IgD-negative memory B cell (primary cell): Measurements from ENCODE around the gene ARAF. TPM values are rescaled to one million over a fixed set of nuclear protein-coding genes. Genes with fewer than 3 reads are reported as not detected.
"Not testable (repeated sequence)": the region's sequence is repeated elsewhere in the genome, so short reads cannot be mapped to it uniquely, and the experiment has no call there.

ENCODE experiments used
- H3K27ac Mint-ChIP-seq, 3 donors: one replicate each; pipeline ENCODE4 v1.8.0; 2020 to 2022; ENCODE audit warnings: mild to moderate bottlenecking in 3 of 3, mixed read lengths in 3 of 3, moderate library complexity in 1 of 3
- H3K27me3 Mint-ChIP-seq: one replicate; pipeline ENCODE4 v1.8.0; 2021; ENCODE audit warnings: mixed read lengths
- H3K36me3 Mint-ChIP-seq: one replicate; pipeline ENCODE4 v1.8.0; 2020; ENCODE audit warnings: mild to moderate bottlenecking, mixed read lengths
- H3K4me1 Mint-ChIP-seq, 3 donors: one replicate each; pipeline ENCODE4 v1.8.0; 2020 to 2022; ENCODE audit warnings: mixed read lengths in 3 of 3, mild to moderate bottlenecking in 1 of 3
- H3K4me3 Mint-ChIP-seq, 4 donors: one replicate each; pipeline ENCODE4 v1.8.0; 2020 to 2022; ENCODE audit warnings: mild to moderate bottlenecking in 4 of 4, mixed read lengths in 4 of 4, moderate library complexity in 3 of 4
- H3K9me3 Mint-ChIP-seq, 3 donors: one replicate each; pipeline ENCODE4 v1.8.0; 2020 to 2021; ENCODE audit warnings: mixed read lengths in 3 of 3, mild to moderate bottlenecking in 1 of 3
- polyA plus RNA-seq: library from polyadenylated mRNA; unstranded; fragments of 300-500 nt; fragmentation: Illumina TruSeq; gene quantifications from one replicate; pipeline ENCODE4 v1.2.3, GENCODE V29; 2021

The ARAF gene
- 93.7 TPM for polyA plus RNA-seq

GRCh38 chrX:47560934-47561658, at the start of gene ARAF:
ARAF (plus strand) TSS chrX:47561205; CDS start chrX:47562968, 1,763 bp downstream.
- H3K4me1 Mint-ChIP-seq, result peaks cover 11 to 22% (median 15%) of the 10 kb centered on the region in 3 donors

DNA sequence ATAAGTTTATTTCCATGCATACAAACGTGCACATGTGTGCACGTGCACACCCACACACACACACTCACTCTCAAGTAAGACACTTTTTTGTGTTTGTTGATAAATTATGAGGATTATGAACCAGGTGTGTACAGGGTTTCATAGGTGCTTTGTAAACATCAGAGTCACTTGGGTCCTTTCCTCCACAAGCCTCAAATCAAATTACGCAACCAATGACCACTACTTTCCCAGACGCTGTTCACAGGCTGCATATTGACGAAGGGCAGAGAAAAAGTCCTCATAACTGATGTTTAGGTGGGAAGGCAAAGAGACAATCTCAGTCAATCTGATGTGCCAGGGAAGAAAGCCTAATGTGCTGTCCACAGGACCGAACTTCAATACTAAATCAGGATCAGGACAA, 48.6 kb upstream of the ARAF start:
- H3K9me3 Mint-ChIP-seq, H3K36me3 Mint-ChIP-seq, H3K27me3 Mint-ChIP-seq: not testable (repeated sequence)
- Mint-ChIP-seq H3K4me1 (peaks cover 4 to 12% (median 9%) of the 10 kb centered on the region in 3 donors), H3K27ac (peak overlapping the region; percentile 32 to 90 (median 82)), H3K4me3 (peak overlapping the region; percentile 76 to 88 (median 80))

More at GRCh38 chrX:47560934-47561658, at the start of gene ARAF:
- H3K9me3 Mint-ChIP-seq, result no peaks in the 10 kb centered on the region
- peak within 1 kb of the TSS; percentile 68 to 98 (median 95) for H3K27ac Mint-ChIP-seq
- H3K27me3 Mint-ChIP-seq, result peaks cover 1% of the 10 kb centered on the region
- peak within 1 kb of the TSS; percentile 82 to 98 (median 92) for H3K4me3 Mint-ChIP-seq
- no peaks in the 10 kb centered on the region for H3K36me3 Mint-ChIP-seq

DNA sequence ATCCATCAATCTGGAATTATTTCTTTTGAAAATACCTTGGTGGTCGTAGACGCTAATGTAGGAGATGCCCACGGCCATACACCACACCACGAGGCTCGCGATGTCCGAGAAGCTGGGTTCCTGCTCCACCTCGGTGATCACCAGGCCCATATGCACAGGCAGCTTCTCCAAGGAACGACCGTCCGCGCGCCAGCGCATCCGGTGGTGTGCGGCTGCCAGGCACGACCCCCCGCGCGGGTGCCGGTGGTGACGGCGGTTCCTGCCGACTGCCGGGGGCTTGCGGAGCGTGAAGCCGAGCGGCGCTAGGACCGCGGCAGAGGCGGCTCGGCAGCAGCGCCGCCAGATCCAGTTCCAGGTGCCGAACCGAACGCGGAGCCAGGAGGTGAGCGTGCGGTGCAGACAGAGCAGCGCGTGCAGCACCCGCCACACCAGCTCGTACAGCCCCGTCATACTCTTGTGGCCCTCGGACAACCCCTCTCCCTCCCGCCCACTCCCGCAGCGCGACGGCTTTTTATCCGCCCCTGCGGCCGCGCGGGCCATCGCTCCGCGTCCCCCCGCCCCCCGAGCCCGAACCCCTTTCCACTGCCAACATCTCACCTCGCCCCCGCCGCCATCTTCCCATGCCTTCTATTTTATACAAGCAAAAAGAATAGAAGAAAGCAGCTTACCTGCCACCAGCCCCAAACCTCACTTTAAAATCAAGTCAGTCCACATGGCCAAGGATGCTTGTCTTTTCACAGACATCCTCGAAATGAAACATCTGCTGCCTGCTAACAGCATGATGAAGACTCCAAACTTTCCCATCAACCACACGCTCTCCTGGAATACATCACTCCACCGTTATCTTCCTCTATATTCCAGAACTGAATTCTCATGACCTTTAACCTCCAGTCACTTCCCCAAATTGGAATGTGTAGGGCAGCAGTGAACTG, 47.7 kb upstream of the ARAF start:
- H3K27me3 Mint-ChIP-seq, H3K9me3 Mint-ChIP-seq, H3K36me3 Mint-ChIP-seq: not testable (repeated sequence)
- Mint-ChIP-seq H3K4me1 (peaks cover 4 to 12% (median 9%) of the 10 kb centered on the region in 3 donors), H3K27ac (peak overlapping the region; percentile 2 to 82 (median 82)), H3K4me3 (peak overlapping the region; percentile 86 to 93 (median 91))

- Mint-ChIP-seq H3K36me3 (no peaks in the 10 kb centered on the region), H3K27me3 (peaks cover 3% of the 10 kb centered on the region), H3K9me3 (no peaks in the 10 kb centered on the region), H3K27ac (no peak overlapping the region), H3K4me3 (peak overlapping the region in 2 of 4 donors; percentile 39 to 63), H3K4me1 (peaks cover 4 to 12% (median 9%) of the 10 kb centered on the region in 3 donors)
These were observed 46.3 kb upstream of the ARAF start for GRCh38 chrX:47514533-47515235.

GRCh38 chrX:47515941-47516665, 44.9 kb upstream of the ARAF start:
- H3K4me3 Mint-ChIP-seq, result no peak overlapping the region
- peaks cover 4 to 12% (median 9%) of the 10 kb centered on the region in 3 donors for H3K4me1 Mint-ChIP-seq
- no peak overlapping the region for H3K27ac Mint-ChIP-seq
- no peaks in the 10 kb centered on the region for H3K36me3 Mint-ChIP-seq
- H3K27me3 Mint-ChIP-seq, result peaks cover 3% of the 10 kb centered on the region
- peaks cover 0 to under 1% (median 0%) of the 10 kb centered on the region in 3 donors for H3K9me3 Mint-ChIP-seq

DNA sequence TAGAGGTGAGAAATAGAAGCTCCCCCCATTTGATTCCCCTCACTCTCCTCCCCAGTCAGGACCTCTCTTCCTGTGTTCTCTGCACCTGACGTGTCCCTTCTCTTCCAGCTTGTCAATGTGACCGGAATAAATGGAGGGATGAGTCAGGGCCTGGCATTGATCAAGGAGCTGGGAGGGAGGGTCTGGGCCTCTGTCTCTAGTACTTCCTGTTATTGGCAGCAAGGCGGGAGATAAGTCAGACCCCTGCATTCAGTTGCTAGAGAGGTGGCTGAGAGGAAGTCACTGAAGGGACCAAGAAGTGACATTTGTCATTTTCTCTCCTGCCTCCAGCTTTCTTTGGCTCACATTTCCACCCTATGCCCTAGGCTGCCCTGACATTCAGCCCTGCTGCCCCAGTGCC, 42.9 kb upstream of the ARAF start:
- H3K4me1 Mint-ChIP-seq, result peaks cover 4 to 7% (median 7%) of the 10 kb centered on the region in 3 donors
- H3K27me3 Mint-ChIP-seq, result peaks cover 3% of the 10 kb centered on the region
- peaks cover 0 to 3% (median 0%) of the 10 kb centered on the region in 3 donors for H3K9me3 Mint-ChIP-seq
- no peaks in the 10 kb centered on the region for H3K36me3 Mint-ChIP-seq
- no peak overlapping the region for H3K27ac Mint-ChIP-seq
- no peak overlapping the region for H3K4me3 Mint-ChIP-seq

- H3K27ac Mint-ChIP-seq, result peak overlapping the region in 1 of 3 donors; percentile 56
- H3K27me3 Mint-ChIP-seq, result no peaks in the 10 kb centered on the region
- H3K4me3 Mint-ChIP-seq, result peak overlapping the region; percentile 77 to 90 (median 82)
- no peaks in the 10 kb centered on the region for H3K36me3 Mint-ChIP-seq
- peaks cover 0 to 3% (median 3%) of the 10 kb centered on the region in 3 donors for H3K4me1 Mint-ChIP-seq
- H3K9me3 Mint-ChIP-seq, result peaks cover 0 to 3% (median 0%) of the 10 kb centered on the region in 3 donors
These were observed 37.7 kb upstream of the ARAF start for GRCh38 chrX:47523297-47523696.

- H3K4me1 Mint-ChIP-seq, result peaks cover 0 to 3% (median 3%) of the 10 kb centered on the region in 3 donors
- peak overlapping the region; percentile 77 to 82 (median 81) for H3K4me3 Mint-ChIP-seq
- H3K27ac Mint-ChIP-seq, result no peak overlapping the region
- peaks cover 0 to 3% (median 0%) of the 10 kb centered on the region in 3 donors for H3K9me3 Mint-ChIP-seq
- H3K36me3 Mint-ChIP-seq, result no peaks in the 10 kb centered on the region
- no peaks in the 10 kb centered on the region for H3K27me3 Mint-ChIP-seq
These were observed 37.3 kb upstream of the ARAF start for GRCh38 chrX:47523713-47524166.

DNA sequence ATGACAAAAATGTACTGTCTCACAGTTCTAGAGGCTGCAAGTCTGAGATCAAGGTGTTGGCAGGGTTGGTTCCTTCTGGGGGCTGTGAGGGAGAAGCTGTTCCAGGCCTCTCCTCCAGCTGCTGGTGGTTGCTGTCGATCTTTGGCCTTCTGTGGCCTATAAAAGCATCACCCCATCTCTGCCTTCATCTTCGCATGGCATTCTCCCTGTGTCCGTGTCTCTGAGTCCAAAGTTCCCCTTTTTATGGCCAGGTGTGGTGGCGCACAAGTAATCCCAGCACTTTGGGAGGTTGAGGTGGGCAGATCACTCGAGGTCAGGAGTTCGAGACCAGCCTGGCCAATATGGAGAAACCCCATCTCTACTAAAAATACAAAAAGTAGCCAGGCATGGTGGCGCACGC, 31.5 kb upstream of the ARAF start:
- Mint-ChIP-seq H3K27me3 (peaks cover 7% of the 10 kb centered on the region), H3K4me3 (no peak overlapping the region), H3K27ac (no peak overlapping the region), H3K9me3 (no peaks in the 10 kb centered on the region), H3K4me1 (no peaks in the 10 kb centered on the region), H3K36me3 (peaks cover 2% of the 10 kb centered on the region)

DNA sequence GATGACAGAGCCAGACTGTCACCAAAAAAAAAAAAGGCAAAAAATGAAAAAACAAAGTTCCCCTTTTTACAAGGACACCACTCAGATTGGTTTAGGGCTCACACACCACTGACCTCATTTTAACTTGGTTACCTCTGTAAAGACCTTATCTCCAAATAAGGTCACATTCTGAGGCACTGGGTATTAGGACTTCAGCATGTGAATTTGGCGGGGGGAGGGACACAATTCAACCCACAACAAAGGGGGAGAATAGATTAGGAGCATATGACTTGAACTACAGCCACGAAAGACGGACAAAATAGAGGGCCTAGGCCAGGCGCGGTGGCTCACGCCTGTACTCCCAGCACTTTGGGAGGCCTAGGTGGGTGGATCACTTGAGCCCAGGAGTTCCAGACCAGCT, 31.0 kb upstream of the ARAF start:
- H3K36me3 Mint-ChIP-seq, result peaks cover 2% of the 10 kb centered on the region
- no peak overlapping the region for H3K4me3 Mint-ChIP-seq
- H3K27me3 Mint-ChIP-seq, result peaks cover 7% of the 10 kb centered on the region
- no peaks in the 10 kb centered on the region for H3K4me1 Mint-ChIP-seq
- no peaks in the 10 kb centered on the region for H3K9me3 Mint-ChIP-seq
- peak overlapping the region in 1 of 3 donors; percentile 29 for H3K27ac Mint-ChIP-seq

DNA sequence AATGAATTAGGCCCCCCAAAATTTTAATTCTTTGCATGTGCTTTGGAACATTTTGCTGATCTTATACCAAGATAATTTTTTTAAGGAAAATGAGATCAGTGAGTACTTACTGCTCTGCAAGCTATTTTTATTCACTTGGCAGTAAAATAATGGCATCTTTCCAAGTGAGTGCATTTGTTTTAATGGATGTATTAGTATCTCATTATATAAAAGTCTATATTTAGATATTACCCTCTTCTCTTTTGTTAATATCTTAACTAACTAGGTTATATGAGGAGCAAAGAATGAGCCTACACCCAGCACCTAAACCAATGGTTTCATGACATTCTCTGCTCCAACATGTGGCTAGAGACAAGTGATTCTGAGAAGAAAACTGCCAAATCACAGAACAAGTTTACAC, 21.1 kb upstream of the ARAF start:
- no peak overlapping the region for H3K27ac Mint-ChIP-seq
- no peaks in the 10 kb centered on the region for H3K9me3 Mint-ChIP-seq
- peaks cover 1% of the 10 kb centered on the region for H3K36me3 Mint-ChIP-seq
- no peak overlapping the region for H3K4me3 Mint-ChIP-seq
- no peaks in the 10 kb centered on the region for H3K4me1 Mint-ChIP-seq
- H3K27me3 Mint-ChIP-seq, result peaks cover 3% of the 10 kb centered on the region

GRCh38 chrX:47540754-47541538, 20.1 kb upstream of the ARAF start:
- no peak overlapping the region for H3K4me3 Mint-ChIP-seq
- H3K27ac Mint-ChIP-seq, result no peak overlapping the region
- peaks cover 3% of the 10 kb centered on the region for H3K27me3 Mint-ChIP-seq
- H3K9me3 Mint-ChIP-seq, result no peaks in the 10 kb centered on the region
- peaks cover 1% of the 10 kb centered on the region for H3K36me3 Mint-ChIP-seq
- H3K4me1 Mint-ChIP-seq, result no peaks in the 10 kb centered on the region

DNA sequence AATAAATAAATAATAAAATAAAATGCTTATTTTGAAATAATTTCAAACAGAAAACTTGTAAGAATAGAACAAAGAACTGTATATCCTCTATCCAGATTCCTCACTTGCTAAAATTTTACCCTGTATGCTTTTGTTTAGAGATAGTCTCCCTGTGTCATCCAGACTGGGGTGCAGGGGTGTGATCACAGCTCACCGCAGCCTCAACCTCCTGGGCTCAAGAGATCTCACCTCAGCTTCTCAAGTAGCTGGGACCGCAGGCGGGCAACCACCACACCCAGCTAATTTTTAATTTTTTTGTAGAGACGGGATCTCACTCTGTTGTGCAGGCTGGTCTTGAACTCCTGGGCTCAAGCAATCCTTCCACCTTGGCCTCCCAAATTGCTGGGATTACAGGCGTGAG, 17.5 kb upstream of the ARAF start:
- Mint-ChIP-seq H3K4me1 (no peaks in the 10 kb centered on the region), H3K4me3 (no peak overlapping the region), H3K27me3 (peaks cover 3% of the 10 kb centered on the region), H3K9me3 (no peaks in the 10 kb centered on the region), H3K36me3 (peaks cover 1% of the 10 kb centered on the region), H3K27ac (no peak overlapping the region)
